HepG2 (cell line): ENCODE results near the gene PAQR6. TPM values are rescaled to one million over a fixed set of nuclear protein-coding genes. Genes with fewer than 3 reads are reported as not detected.

Experiments
- CBFB ChIP-seq: sonication (generic); formaldehyde crosslinking; IDR thresholded peaks from 2 replicates; pipeline ENCODE4 v1.4.0; 2020; ENCODE audit warnings: missing genetic modification reagents
- ELF4 ChIP-seq: sonication (generic); formaldehyde crosslinking; IDR thresholded peaks from 2 replicates; pipeline ENCODE4 v1.5.0; 2020; ENCODE audit warnings: missing genetic modification reagents, mild to moderate bottlenecking, moderate library complexity, borderline replicate concordance
- FOXJ3 ChIP-seq: sonication (generic); formaldehyde crosslinking; IDR thresholded peaks from 2 replicates; pipeline ENCODE4 v1.4.0; 2020; ENCODE audit warnings: missing genetic modification reagents, mild to moderate bottlenecking, borderline replicate concordance
- GFI1 ChIP-seq: sonication (generic); formaldehyde crosslinking; IDR thresholded peaks from 2 replicates; pipeline ENCODE4 v1.5.0; 2020; ENCODE audit warnings: missing genetic modification reagents, mild to moderate bottlenecking, borderline replicate concordance
- MBD4 ChIP-seq: IDR thresholded peaks from 2 replicates; pipeline ENCODE4 v1.6.1; 2012; ENCODE audit warnings: low read length, inconsistent platforms, borderline replicate concordance
- MEF2D ChIP-seq: sonication (generic); formaldehyde crosslinking; IDR thresholded peaks from 2 replicates; pipeline ENCODE4 v1.5.1; 2020; ENCODE audit warnings: mild to moderate bottlenecking, missing genetic modification reagents
- MXD4 ChIP-seq: IDR thresholded peaks from 2 replicates; pipeline ENCODE4 v1.6.1; 2016; ENCODE audit warnings: mild to moderate bottlenecking, missing biosample characterization, missing genetic modification reagents
- NCOA1 ChIP-seq: sonication (generic); formaldehyde crosslinking; IDR thresholded peaks from 2 replicates; pipeline ENCODE4 v1.9.0; 2021; ENCODE audit warnings: missing genetic modification reagents
- PITX1 ChIP-seq: sonication (generic); formaldehyde crosslinking; IDR thresholded peaks from 2 replicates; pipeline ENCODE4 v1.5.1; 2020; ENCODE audit warnings: mild to moderate bottlenecking, missing genetic modification reagents
- RAD51 ChIP-seq: fragments of 450-650 bp; IDR thresholded peaks from 2 replicates; pipeline ENCODE4 v1.6.1; 2016; ENCODE audit warnings: borderline replicate concordance
- RELA ChIP-seq: sonication (generic); formaldehyde crosslinking; IDR thresholded peaks from 2 replicates; pipeline ENCODE4 v1.4.0; 2020; ENCODE audit warnings: missing genetic modification reagents
- SETDB1 ChIP-seq: sonication (generic); formaldehyde crosslinking; IDR thresholded peaks from 2 replicates; pipeline ENCODE4 v1.5.1; 2020; ENCODE audit warnings: missing genetic modification reagents, mild to moderate bottlenecking, borderline replicate concordance
- ZFP62 ChIP-seq: sonication (generic); formaldehyde crosslinking; IDR thresholded peaks from 2 replicates; pipeline ENCODE4 v1.4.0; 2020; ENCODE audit warnings: missing genetic modification reagents
- ZFP90 ChIP-seq: sonication (generic); formaldehyde crosslinking; IDR thresholded peaks from 2 replicates; pipeline ENCODE4 v1.8.0; 2022; ENCODE audit warnings: missing genetic modification reagents, mild to moderate bottlenecking, inconsistent platforms, borderline replicate concordance
- ZMAT3 ChIP-seq: sonication (generic); formaldehyde crosslinking; conservative IDR thresholded peaks from 2 replicates; pipeline ENCODE4 v1.7.0; 2021; ENCODE audit warnings: missing genetic modification reagents
- ZNF33A ChIP-seq: sonication (generic); formaldehyde crosslinking; IDR thresholded peaks from 2 replicates; pipeline ENCODE4 v1.5.1; 2020; ENCODE audit warnings: missing genetic modification reagents, mild to moderate bottlenecking, moderate library complexity, borderline replicate concordance
- ZNF34 ChIP-seq: sonication (generic); formaldehyde crosslinking; IDR thresholded peaks from 2 replicates; pipeline ENCODE4 v1.4.0; 2020; ENCODE audit warnings: mild to moderate bottlenecking, missing genetic modification reagents, borderline replicate concordance
- ZNF547 ChIP-seq: sonication (generic); formaldehyde crosslinking; IDR thresholded peaks from 2 replicates; pipeline ENCODE4 v1.5.1; 2020; ENCODE audit warnings: mild to moderate bottlenecking, missing genetic modification reagents
- ZNF644 ChIP-seq: IDR thresholded peaks from 2 replicates; pipeline ENCODE4 v1.6.1; 2016; ENCODE audit warnings: low read depth
- ZNF7 ChIP-seq: IDR thresholded peaks from 2 replicates; pipeline ENCODE4 v1.6.1; 2016; ENCODE audit warnings: missing biosample characterization, missing genetic modification reagents
- ZNF839 ChIP-seq: sonication (generic); formaldehyde crosslinking; IDR thresholded peaks from 2 replicates; pipeline ENCODE4 v1.4.0; 2020; ENCODE audit warnings: missing genetic modification reagents, mild to moderate bottlenecking, borderline replicate concordance
- ZNF850 ChIP-seq: sonication (generic); formaldehyde crosslinking; conservative IDR thresholded peaks from 2 replicates; pipeline ENCODE4 v1.9.0; 2021; ENCODE audit warnings: mild to moderate bottlenecking, missing genetic modification reagents
- polyA plus RNA-seq, 8 experiments: library from polyadenylated mRNA; depleted of rRNA in 3 of 8; stranded (reverse) in 7 of 8; unstranded in 1 of 8; fragments of >200 nt; fragmentation: Illumina TruSeq in 4 of 8; extraction: Trizol in 4 of 8; gene quantifications; 2 replicates each; pipeline versions ENCODE4 v1.2.1 to v1.2.3, GENCODE V29; 2011 to 2016; ENCODE audit warnings: low read depth in 4 of 8, missing spikeins in 1 of 8, mixed read lengths in 1 of 8; ENCODE audit not compliant: insufficient read depth in 1 of 8
- total RNA-seq, 5 experiments: library from RNA; depleted of rRNA; stranded (reverse); fragments of >200 nt; fragmentation: Illumina TruSeq; extraction: Trizol; gene quantifications; 2 replicates each; pipeline ENCODE4 v1.2.3, GENCODE V29; 2016; ENCODE audit warnings: low read depth in 1 of 5
- TF ChIP-seq, protein P1 (sequence below): sonication (generic); formaldehyde crosslinking; IDR thresholded peaks from 2 replicates; pipeline ENCODE4 v1.8.0; 2023; ENCODE audit warnings: mild to moderate bottlenecking, missing genetic modification reagents
- TF ChIP-seq, protein P2 (sequence below): IDR thresholded peaks from 2 replicates; pipeline ENCODE4 v1.6.1; 2016; ENCODE audit warnings: low read depth, missing genetic modification reagents, missing compliant biosample characterization
- TF ChIP-seq, protein P3 (sequence below): sonication (generic); formaldehyde crosslinking; IDR thresholded peaks from 2 replicates; pipeline ENCODE4 v1.4.0; 2020; ENCODE audit warnings: missing genetic modification reagents
- TF ChIP-seq, protein P4 (sequence below): sonication (generic); formaldehyde crosslinking; IDR thresholded peaks from 2 replicates; pipeline ENCODE4 v1.4.0; 2020; ENCODE audit warnings: mild to moderate bottlenecking, missing genetic modification reagents

The PAQR6 gene
- total and polyA plus RNA-seq, 2 of the 13 experiments (the other 11 are each of a cell fraction or from before 2014, with no cell fraction given): 0.82 to 1.4 TPM

DNA sequence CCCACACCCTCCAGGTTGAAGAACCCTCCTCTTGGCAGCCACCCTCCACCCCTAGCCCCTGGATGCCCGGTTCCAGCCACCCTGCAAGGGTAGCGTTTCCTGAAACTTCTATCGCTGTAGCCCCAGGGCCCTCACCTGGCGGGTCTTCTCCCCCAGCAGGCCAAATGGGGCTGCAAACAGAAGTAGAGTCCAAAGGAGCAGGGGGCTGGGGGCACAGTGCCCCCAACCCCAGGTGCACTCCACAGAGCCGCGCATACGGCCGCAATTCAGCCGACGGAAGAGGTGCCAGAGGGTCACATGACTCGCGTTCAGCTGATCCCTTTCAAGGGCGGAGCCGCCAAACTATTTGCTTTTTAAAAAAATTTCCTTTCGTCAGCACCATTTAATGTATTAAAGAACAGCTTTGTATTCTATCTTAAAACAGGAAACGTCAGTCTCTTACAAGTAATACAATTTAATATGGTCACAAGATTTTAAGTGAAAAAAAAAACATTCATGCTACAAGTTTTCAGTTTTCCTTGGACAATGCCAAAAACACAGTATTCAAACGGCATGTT is 47.6 kb upstream of the PAQR6 start, which contains the start of gene GLMP (continued):
- TF ChIP-seq, protein P1, sequence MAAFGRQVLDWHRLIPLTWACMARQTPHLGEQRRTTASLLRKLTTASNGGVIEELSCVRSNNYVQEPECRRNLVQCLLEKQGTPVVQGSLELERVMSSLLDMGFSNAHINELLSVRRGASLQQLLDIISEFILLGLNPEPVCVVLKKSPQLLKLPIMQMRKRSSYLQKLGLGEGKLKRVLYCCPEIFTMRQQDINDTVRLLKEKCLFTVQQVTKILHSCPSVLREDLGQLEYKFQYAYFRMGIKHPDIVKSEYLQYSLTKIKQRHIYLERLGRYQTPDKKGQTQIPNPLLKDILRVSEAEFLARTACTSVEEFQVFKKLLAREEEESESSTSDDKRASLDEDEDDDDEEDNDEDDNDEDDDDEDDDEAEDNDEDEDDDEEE: no peak
- TF ChIP-seq ZNF850 (CRISPR knock-in tag): no peak
- TF ChIP-seq ZFP62 (CRISPR knock-in tag): no peak
- TF ChIP-seq ZMAT3 (CRISPR knock-in tag): no peak
- no peak for TF ChIP-seq ZNF7 (CRISPR knock-in tag)
- TF ChIP-seq GFI1 (CRISPR knock-in tag): no peak
- TF ChIP-seq, protein P2, sequence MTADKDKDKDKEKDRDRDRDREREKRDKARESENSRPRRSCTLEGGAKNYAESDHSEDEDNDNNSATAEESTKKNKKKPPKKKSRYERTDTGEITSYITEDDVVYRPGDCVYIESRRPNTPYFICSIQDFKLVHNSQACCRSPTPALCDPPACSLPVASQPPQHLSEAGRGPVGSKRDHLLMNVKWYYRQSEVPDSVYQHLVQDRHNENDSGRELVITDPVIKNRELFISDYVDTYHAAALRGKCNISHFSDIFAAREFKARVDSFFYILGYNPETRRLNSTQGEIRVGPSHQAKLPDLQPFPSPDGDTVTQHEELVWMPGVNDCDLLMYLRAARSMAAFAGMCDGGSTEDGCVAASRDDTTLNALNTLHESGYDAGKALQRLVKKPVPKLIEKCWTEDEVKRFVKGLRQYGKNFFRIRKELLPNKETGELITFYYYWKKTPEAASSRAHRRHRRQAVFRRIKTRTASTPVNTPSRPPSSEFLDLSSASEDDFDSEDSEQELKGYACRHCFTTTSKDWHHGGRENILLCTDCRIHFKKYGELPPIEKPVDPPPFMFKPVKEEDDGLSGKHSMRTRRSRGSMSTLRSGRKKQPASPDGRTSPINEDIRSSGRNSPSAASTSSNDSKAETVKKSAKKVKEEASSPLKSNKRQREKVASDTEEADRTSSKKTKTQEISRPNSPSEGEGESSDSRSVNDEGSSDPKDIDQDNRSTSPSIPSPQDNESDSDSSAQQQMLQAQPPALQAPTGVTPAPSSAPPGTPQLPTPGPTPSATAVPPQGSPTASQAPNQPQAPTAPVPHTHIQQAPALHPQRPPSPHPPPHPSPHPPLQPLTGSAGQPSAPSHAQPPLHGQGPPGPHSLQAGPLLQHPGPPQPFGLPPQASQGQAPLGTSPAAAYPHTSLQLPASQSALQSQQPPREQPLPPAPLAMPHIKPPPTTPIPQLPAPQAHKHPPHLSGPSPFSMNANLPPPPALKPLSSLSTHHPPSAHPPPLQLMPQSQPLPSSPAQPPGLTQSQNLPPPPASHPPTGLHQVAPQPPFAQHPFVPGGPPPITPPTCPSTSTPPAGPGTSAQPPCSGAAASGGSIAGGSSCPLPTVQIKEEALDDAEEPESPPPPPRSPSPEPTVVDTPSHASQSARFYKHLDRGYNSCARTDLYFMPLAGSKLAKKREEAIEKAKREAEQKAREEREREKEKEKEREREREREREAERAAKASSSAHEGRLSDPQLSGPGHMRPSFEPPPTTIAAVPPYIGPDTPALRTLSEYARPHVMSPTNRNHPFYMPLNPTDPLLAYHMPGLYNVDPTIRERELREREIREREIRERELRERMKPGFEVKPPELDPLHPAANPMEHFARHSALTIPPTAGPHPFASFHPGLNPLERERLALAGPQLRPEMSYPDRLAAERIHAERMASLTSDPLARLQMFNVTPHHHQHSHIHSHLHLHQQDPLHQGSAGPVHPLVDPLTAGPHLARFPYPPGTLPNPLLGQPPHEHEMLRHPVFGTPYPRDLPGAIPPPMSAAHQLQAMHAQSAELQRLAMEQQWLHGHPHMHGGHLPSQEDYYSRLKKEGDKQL (CRISPR knock-in tag): no peak
- no peak for TF ChIP-seq MXD4 (CRISPR knock-in tag)
- peak; percentile 88 for TF ChIP-seq RAD51
- TF ChIP-seq ZNF34: no peak
- no peak for TF ChIP-seq ZNF644
- 0 out of 2 replicates have a peak, but pooled peaks have one; percentile 28 for TF ChIP-seq ZFP90 (CRISPR knock-in tag)
- no peak for TF ChIP-seq MEF2D (CRISPR knock-in tag)
- no peak for TF ChIP-seq CBFB (CRISPR knock-in tag)
- TF ChIP-seq NCOA1 (CRISPR knock-in tag): no peak
- TF ChIP-seq RELA (CRISPR knock-in tag): no peak
- TF ChIP-seq ZNF839 (CRISPR knock-in tag): no peak
- TF ChIP-seq ELF4 (CRISPR knock-in tag): 0 out of 2 replicates have a peak, but pooled peaks have one; percentile 42
- TF ChIP-seq MBD4: no peak
- TF ChIP-seq ZNF547 (CRISPR knock-in tag): no peak
- TF ChIP-seq SETDB1: no peak
- TF ChIP-seq, protein P3, sequence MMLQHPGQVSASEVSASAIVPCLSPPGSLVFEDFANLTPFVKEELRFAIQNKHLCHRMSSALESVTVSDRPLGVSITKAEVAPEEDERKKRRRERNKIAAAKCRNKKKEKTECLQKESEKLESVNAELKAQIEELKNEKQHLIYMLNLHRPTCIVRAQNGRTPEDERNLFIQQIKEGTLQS: no peak
- TF ChIP-seq, protein P4, sequence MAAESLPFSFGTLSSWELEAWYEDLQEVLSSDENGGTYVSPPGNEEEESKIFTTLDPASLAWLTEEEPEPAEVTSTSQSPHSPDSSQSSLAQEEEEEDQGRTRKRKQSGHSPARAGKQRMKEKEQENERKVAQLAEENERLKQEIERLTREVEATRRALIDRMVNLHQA (CRISPR knock-in tag): no peak; the same call in 1 of the 2 replicates
- TF ChIP-seq FOXJ3: no peak
- no peak for TF ChIP-seq PITX1 (CRISPR knock-in tag)
- TF ChIP-seq ZNF33A (CRISPR knock-in tag): no peak
